AG09319 (cell line): ENCODE measurements around the gene ABHD17C.

Experiments used
- DNase-seq: peaks from one replicate; pipeline ENCODE4 v3.0.0-alpha.2; 2010; ENCODE audit warnings: low read depth; ENCODE audit errors: extremely low read depth
- TF ChIP-seq, protein P1 (sequence below): IDR thresholded peaks from 2 replicates; pipeline ENCODE4 v1.5.1; 2011; ENCODE audit warnings: low read depth, mild to moderate bottlenecking, inconsistent platforms, low read length, moderate library complexity

ABHD17C gene

DNA sequence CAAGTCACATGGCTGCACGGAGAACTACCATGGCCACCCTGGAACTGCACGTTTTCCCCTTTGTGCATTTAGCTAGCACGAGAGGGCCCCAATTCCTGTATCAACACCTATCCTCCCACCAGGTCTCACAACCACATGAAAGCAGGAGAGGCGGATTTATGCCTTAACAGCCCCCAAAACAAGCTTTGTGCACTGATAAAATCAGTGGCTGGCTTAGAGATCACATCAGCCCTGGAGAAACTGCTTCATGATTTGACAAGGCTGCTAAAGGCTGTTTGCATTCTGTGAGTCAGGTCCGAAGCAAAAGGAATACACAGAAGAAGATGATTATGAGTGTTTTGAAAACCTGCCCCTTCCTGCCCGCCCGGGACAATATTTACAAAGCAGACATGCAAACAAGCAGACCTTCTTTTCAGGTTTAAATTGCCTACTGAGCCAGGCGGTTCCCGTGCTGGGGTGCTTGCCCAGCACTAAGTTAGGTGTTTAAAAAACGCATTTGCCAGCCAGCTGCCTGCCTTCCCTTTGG, 109.9 kb downstream of the ABHD17C start:
- DNase-seq: no peak
- TF ChIP-seq, protein P1, sequence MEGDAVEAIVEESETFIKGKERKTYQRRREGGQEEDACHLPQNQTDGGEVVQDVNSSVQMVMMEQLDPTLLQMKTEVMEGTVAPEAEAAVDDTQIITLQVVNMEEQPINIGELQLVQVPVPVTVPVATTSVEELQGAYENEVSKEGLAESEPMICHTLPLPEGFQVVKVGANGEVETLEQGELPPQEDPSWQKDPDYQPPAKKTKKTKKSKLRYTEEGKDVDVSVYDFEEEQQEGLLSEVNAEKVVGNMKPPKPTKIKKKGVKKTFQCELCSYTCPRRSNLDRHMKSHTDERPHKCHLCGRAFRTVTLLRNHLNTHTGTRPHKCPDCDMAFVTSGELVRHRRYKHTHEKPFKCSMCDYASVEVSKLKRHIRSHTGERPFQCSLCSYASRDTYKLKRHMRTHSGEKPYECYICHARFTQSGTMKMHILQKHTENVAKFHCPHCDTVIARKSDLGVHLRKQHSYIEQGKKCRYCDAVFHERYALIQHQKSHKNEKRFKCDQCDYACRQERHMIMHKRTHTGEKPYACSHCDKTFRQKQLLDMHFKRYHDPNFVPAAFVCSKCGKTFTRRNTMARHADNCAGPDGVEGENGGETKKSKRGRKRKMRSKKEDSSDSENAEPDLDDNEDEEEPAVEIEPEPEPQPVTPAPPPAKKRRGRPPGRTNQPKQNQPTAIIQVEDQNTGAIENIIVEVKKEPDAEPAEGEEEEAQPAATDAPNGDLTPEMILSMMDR: no peak
